ENCODE data around the gene CRLF1.

Gene CRLF1

DNA sequence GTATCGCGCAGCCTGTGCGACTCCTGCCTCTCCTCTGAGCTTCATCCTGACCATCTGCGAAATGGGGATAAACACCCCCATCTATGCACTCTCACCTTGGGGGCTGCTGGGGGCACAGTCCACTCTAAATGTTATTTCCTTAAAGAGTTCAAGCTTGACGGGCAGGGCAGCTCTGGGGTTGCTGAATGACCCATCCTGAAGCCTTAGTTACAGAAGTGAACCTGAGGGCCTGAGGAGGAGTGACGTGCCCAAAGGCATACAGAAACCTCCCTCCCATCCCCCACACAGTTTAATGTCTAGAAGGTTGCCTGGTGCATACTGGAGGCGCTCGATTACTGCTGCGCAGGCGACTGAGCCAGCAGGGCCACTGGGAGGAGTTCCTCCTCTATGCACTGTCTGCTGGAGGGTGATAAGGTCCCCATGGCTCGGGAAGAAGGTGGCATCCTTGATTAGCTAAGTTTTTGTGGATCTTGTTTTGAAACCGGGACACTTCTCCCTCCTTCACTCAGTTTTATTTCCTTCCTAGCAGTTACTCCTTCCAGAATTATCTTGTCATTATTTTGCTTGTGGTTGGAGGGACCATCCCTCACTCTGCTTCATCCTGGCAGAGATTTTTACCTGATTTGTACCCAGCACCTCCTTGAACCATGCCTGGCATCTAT is 62.7 kb downstream of the CRLF1 start:
- DNase-seq = no peak

Measured in hippocampal formation (tissue), 2 donors.